Astrocyte of the spinal cord (primary cell): Measurements from ENCODE around the gene ASPSCR1.
A peak's percentile ranks its signal among the peaks of the same experiment; 100 is the strongest.

ENCODE experiments used
- DNase-seq: peaks from one replicate; pipeline ENCODE4 v3.0.0; 2011; ENCODE audit warnings: low read depth, low spot score
- H3K4me3 ChIP-seq: 2 replicates; pipeline ENCODE4 v1.5.1; 2011; ENCODE audit warnings: low read depth, mild to moderate bottlenecking, low read length, moderate library complexity
- CTCF ChIP-seq: IDR thresholded peaks from 2 replicates; pipeline ENCODE4 v1.5.1; 2012; ENCODE audit warnings: low read depth, mild to moderate bottlenecking, low read length, inconsistent platforms
- in situ Hi-C: cut with HindIII; loops from 2 replicates; pipeline ENCODE4 v1.10.0; 2017; ENCODE audit warnings: low sequenced_read_pairs

ASPSCR1 gene

GRCh38 chr17:81968396-81968745 is 9.1 kb upstream of the ASPSCR1 start:
- in situ Hi-C loops, result no loop called here
- DNase-seq, result no peak
- no peak for TF ChIP-seq CTCF
- no peak overlapping the region for H3K4me3 ChIP-seq

GRCh38 chr17:81968850-81969812 is 8.3 kb upstream of the ASPSCR1 start:
- no peak for DNase-seq
- TF ChIP-seq CTCF, result no peak
- in situ Hi-C loops, result no loop called here
- H3K4me3 ChIP-seq, result no peak overlapping the region

GRCh38 chr17:81973432-81973831 is 4.0 kb upstream of the ASPSCR1 start:
- no peak overlapping the region for H3K4me3 ChIP-seq
- no peak for TF ChIP-seq CTCF
- no peak for DNase-seq
- in situ Hi-C loops, result no loop called here

- H3K4me3 ChIP-seq, result peak overlapping the region; percentile 81
- no peak for TF ChIP-seq CTCF
- in situ Hi-C loops, result no loop called here
- no peak for DNase-seq
Measured at GRCh38 chr17:81976332-81977210, 858 bp upstream of the ASPSCR1 start.

GRCh38 chr17:81978524-81979298 is 1.3 kb downstream of the ASPSCR1 start:
- DNase-seq, result no peak
- H3K4me3 ChIP-seq, result peak overlapping the region; percentile 81
- no peak for TF ChIP-seq CTCF
- in situ Hi-C loops, result no loop called here

- no peak for TF ChIP-seq CTCF
- in situ Hi-C loops, result no loop called here
- H3K4me3 ChIP-seq, result no peak overlapping the region
- no peak for DNase-seq
Measured at GRCh38 chr17:81980122-81980521, 2.7 kb downstream of the ASPSCR1 start.
